ENCODE measurements around the gene DNAJA3.

Gene DNAJA3

DNA sequence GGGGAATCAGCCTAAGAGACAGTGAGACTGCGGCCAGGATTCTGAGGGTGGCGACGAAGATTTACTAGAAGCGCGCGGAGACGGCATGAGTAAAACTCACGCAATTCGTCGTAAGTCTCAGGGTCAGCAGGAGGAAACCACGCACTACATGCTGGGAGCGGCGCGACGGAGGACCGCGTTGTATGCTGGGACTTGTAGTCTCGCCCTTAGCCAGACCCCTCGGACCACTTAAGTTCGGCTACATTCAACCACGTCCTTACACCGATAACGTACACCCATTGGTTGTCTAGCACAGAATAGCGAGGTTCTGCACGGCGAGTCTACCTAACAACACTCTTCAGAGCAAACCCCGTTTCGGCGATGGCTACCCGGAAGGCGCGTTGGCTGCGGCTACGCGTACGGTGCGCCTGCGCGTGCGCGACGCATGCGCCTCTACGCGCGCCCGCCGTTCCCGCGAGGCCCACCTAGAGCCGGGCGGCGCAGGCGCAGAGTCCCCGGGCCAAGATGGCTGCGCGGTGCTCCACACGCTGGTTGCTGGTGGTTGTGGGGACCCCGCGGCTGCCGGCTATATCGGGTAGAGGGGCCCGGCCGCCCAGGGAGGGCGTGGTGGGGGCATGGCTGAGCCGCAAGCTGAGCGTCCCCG is at the start of gene DNAJA3:
Gene DNAJA3, plus strand, starts transcription at position 491 of the 643 bp plus-strand sequence. Its CDS starts 14 bp downstream, at position 505.
- in situ Hi-C loops (cut with MboI; ENCODE audit: low sequenced_read_pairs), result no loop called here

- in situ Hi-C loops (cut with MboI; ENCODE audit: low sequenced_read_pairs), result no loop called here
Observed at GRCh38 chr16:4376126-4376892, 49.4 kb upstream of the DNAJA3 start.

- in situ Hi-C loops (cut with MboI; ENCODE audit: low sequenced_read_pairs), result no loop called here
Observed at GRCh38 chr16:4376893-4377572, 48.6 kb upstream of the DNAJA3 start.

- in situ Hi-C loops (cut with MboI; ENCODE audit: low sequenced_read_pairs), result no loop called here
Observed at GRCh38 chr16:4377573-4378154, 48.0 kb upstream of the DNAJA3 start.

DNA sequence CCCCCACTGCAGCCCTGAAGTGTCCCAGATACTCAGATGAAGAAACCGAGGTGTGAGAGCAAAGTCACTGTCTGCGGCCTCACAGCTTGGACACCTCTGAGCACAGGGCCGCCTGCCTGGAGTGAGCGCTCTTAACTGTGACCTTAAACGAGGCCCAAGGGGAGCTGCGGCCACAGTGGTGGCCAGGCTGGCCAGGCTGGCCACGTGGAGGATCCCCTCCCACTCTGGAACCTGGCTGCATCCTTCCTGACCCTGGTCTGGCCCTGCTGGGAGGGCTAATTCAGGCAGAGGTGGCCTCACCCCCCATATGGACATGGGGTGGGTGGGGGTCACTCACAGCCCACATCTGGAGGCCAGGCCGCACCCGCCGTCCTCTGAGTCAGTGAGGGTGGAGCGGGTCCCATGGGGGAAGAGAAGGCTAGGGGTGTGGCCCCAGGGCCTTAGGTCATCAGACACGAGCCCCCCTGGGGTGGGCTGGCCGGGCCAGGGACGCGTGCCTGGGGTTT is 47.5 kb upstream of the DNAJA3 start:
- in situ Hi-C loops (cut with MboI; ENCODE audit: low sequenced_read_pairs), result no loop called here

GRCh38 chr16:4378999-4379690 is 46.5 kb upstream of the DNAJA3 start:
- in situ Hi-C loops (cut with MboI; ENCODE audit: low sequenced_read_pairs), result no loop called here

GRCh38 chr16:4380119-4381063 is 45.3 kb upstream of the DNAJA3 start:
- in situ Hi-C loops (cut with MboI; ENCODE audit: low sequenced_read_pairs), result no loop called here

DNA sequence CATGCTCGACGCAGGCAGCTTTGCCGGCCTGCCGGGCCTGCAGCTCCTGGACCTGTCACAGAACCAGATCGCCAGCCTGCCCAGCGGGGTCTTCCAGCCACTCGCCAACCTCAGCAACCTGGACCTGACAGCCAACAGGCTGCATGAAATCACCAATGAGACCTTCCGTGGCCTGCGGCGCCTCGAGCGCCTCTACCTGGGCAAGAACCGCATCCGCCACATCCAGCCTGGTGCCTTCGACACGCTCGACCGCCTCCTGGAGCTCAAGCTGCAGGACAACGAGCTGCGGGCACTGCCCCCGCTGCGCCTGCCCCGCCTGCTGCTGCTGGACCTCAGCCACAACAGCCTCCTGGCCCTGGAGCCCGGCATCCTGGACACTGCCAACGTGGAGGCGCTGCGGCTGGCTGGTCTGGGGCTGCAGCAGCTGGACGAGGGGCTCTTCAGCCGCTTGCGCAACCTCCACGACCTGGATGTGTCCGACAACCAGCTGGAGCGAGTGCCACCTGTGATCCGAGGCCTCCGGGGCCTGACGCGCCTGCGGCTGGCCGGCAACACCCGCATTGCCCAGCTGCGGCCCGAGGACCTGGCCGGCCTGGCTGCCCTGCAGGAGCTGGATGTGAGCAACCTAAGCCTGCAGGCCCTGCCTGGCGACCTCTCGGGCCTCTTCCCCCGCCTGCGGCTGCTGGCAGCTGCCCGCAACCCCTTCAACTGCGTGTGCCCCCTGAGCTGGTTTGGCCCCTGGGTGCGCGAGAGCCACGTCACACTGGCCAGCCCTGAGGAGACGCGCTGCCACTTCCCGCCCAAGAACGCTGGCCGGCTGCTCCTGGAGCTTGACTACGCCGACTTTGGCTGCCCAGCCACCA is 44.4 kb upstream of the DNAJA3 start:
- in situ Hi-C loops (cut with MboI; ENCODE audit: low sequenced_read_pairs), result no loop called here

DNA sequence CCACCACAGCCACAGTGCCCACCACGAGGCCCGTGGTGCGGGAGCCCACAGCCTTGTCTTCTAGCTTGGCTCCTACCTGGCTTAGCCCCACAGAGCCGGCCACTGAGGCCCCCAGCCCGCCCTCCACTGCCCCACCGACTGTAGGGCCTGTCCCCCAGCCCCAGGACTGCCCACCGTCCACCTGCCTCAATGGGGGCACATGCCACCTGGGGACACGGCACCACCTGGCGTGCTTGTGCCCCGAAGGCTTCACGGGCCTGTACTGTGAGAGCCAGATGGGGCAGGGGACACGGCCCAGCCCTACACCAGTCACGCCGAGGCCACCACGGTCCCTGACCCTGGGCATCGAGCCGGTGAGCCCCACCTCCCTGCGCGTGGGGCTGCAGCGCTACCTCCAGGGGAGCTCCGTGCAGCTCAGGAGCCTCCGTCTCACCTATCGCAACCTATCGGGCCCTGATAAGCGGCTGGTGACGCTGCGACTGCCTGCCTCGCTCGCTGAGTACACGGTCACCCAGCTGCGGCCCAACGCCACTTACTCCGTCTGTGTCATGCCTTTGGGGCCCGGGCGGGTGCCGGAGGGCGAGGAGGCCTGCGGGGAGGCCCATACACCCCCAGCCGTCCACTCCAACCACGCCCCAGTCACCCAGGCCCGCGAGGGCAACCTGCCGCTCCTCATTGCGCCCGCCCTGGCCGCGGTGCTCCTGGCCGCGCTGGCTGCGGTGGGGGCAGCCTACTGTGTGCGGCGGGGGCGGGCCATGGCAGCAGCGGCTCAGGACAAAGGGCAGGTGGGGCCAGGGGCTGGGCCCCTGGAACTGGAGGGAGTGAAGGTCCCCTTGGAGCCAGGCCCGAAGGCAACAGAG is 43.5 kb upstream of the DNAJA3 start:
- in situ Hi-C loops (cut with MboI; ENCODE audit: low sequenced_read_pairs), result no loop called here

DNA sequence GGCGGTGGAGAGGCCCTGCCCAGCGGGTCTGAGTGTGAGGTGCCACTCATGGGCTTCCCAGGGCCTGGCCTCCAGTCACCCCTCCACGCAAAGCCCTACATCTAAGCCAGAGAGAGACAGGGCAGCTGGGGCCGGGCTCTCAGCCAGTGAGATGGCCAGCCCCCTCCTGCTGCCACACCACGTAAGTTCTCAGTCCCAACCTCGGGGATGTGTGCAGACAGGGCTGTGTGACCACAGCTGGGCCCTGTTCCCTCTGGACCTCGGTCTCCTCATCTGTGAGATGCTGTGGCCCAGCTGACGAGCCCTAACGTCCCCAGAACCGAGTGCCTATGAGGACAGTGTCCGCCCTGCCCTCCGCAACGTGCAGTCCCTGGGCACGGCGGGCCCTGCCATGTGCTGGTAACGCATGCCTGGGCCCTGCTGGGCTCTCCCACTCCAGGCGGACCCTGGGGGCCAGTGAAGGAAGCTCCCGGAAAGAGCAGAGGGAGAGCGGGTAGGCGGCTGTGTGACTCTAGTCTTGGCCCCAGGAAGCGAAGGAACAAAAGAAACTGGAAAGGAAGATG is 42.8 kb upstream of the DNAJA3 start:
- in situ Hi-C loops (cut with MboI; ENCODE audit: low sequenced_read_pairs), result no loop called here

- in situ Hi-C loops (cut with MboI; ENCODE audit: low sequenced_read_pairs), result no loop called here
Observed at GRCh38 chr16:4383591-4384444, 41.9 kb upstream of the DNAJA3 start.

DNA sequence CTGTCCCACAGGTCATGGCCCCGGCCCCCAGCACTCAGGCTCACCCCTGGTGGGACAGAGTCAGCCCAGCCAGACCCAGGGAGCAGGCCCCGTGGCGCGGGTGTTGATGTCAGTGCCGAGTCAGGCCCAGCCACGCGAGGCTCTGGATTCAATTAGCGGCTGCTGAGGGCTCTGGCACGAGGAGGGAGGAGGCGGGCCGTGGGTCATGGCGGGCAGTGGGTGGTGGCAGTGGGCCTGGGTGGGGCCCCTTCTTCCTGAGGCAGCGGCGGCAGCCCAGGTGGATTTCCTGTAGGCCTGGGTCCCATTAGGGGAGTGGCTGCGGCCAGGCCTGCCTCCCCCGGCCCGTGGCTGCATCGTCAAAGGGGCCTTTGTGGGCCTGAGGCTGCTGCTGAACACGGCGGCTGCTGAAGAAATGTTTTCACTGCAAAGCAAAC is 41.1 kb upstream of the DNAJA3 start:
- in situ Hi-C loops (cut with MboI; ENCODE audit: low sequenced_read_pairs), result no loop called here

GRCh38 chr16:4385066-4385788 is 40.4 kb upstream of the DNAJA3 start:
- in situ Hi-C loops (cut with MboI; ENCODE audit: low sequenced_read_pairs), result no loop called here

GRCh38 chr16:4385789-4386450 is 39.7 kb upstream of the DNAJA3 start:
- in situ Hi-C loops (cut with MboI; ENCODE audit: low sequenced_read_pairs), result no loop called here

- in situ Hi-C loops (cut with MboI; ENCODE audit: low sequenced_read_pairs), result no loop called here
Observed at GRCh38 chr16:4386451-4386805, 39.2 kb upstream of the DNAJA3 start.
